GM12878 (cell line): ENCODE data around the gene SOX5. TPM values are rescaled to one million over a fixed set of nuclear protein-coding genes. Genes with fewer than 3 reads are reported as not detected.
A peak's percentile ranks its signal among the peaks of the same experiment; 100 is the strongest.

Source experiments
- ATAC-seq: fragments of 200-7000 bp; cut with Tn5 transposase; 3 replicates; pipeline ENCODE4 v1.9.1; 2020; ENCODE audit warnings: mild to moderate bottlenecking, moderate library complexity
- BruUV-seq: library from RNA; stranded (reverse); fragments of 400-500 nt; replicated peaks from 2 replicates; lab custom pipeline; 2021; lab: Mats Ljungman, UMichigan
- CTCF ChIA-PET: fragments of 300-600 bp; sonication (Branson Sonifier 250); formaldehyde crosslinking; extraction: SDS; loops from one replicate; lab custom pipeline; 2021; ENCODE audit warnings: inconsistent platforms; lab: Yijun Ruan, JAX
- POLR2A ChIA-PET: fragments of 350-600 bp; formaldehyde crosslinking; extraction: SDS; loops from one replicate; lab custom pipeline; 2021; ENCODE audit warnings: inconsistent platforms; lab: Charles Lee
- RAD21 ChIA-PET: fragments of 300-600 bp; sonication (Branson Sonifier 250); formaldehyde crosslinking; loops from one replicate; lab custom pipeline; 2023; ENCODE audit warnings: antibody characterized with exemption; ENCODE audit not compliant: unreplicated experiment; lab: Charles Lee
- SMC1A ChIA-PET: fragments of 300-600 bp; sonication (Branson Sonifier 250); formaldehyde crosslinking; loops from one replicate; lab custom pipeline; 2023; ENCODE audit not compliant: unreplicated experiment, uncharacterized antibody; lab: Charles Lee
- DNase-seq: peaks from one replicate; pipeline ENCODE4 v3.0.0-alpha.2; 2011; ENCODE audit warnings: low read depth, low spot score
- FAIRE-seq: peaks from 3 replicates; lab custom pipeline; 2011; peaks lifted over from hg19 to GRCh38; lab: Jason Lieb, UNC
- H2AFZ ChIP-seq: 2 replicates; pipeline ENCODE4 v1.6.0; 2011; ENCODE audit warnings: low read depth, low read length, control low read depth; ENCODE audit not compliant: control insufficient read depth
- H3K27ac ChIP-seq: 2 replicates; pipeline ENCODE4 v1.5.1; 2011; ENCODE audit warnings: control low read depth; ENCODE audit not compliant: control insufficient read depth, insufficient read depth
- H3K27me3 ChIP-seq, 2 experiments: replicated peaks in 1 of 2; 2 replicates each; pipeline versions ENCODE4 v1.6.0 to v1.6.1; 2011; ENCODE audit warnings: low read length in 1 of 2; ENCODE audit not compliant: control insufficient read depth in 2 of 2, insufficient read depth in 2 of 2
- H3K36me3 ChIP-seq, 2 experiments: 2 replicates each; pipeline ENCODE4 v1.5.1; 2011; ENCODE audit warnings: low read length in 1 of 2; ENCODE audit not compliant: control insufficient read depth in 2 of 2, insufficient read depth in 2 of 2
- H3K4me1 ChIP-seq: 2 replicates; pipeline ENCODE4 v1.6.1; 2011; ENCODE audit warnings: mild to moderate bottlenecking, low read length, moderate library complexity, mixed read lengths; ENCODE audit not compliant: control insufficient read depth, insufficient read depth
- H3K4me2 ChIP-seq: 2 replicates; pipeline ENCODE4 v1.6.0; 2011; ENCODE audit warnings: control low read depth; ENCODE audit not compliant: control insufficient read depth, insufficient read depth
- H3K4me3 ChIP-seq: fragments of 200-600 bp; sonication (generic); 2 replicates; pipeline ENCODE4 v1.5.1; 2016
- H3K79me2 ChIP-seq: 2 replicates; pipeline ENCODE4 v1.6.0; 2011; ENCODE audit warnings: low read length; ENCODE audit not compliant: control insufficient read depth, insufficient read depth
- H3K9ac ChIP-seq: 2 replicates; pipeline ENCODE4 v1.8.0; 2011; ENCODE audit warnings: low read length, control low read depth, mixed read lengths; ENCODE audit not compliant: control insufficient read depth, insufficient read depth
- H3K9me3 ChIP-seq: replicated peaks from 3 replicates; pipeline ENCODE4 v1.5.1; 2011; ENCODE audit warnings: mild to moderate bottlenecking, low read length; ENCODE audit not compliant: control insufficient read depth, insufficient read depth
- H4K20me1 ChIP-seq: 2 replicates; pipeline ENCODE4 v1.6.0; 2011; ENCODE audit not compliant: control insufficient read depth, insufficient read depth
- BRCA1 ChIP-seq: IDR thresholded peaks from 2 replicates; pipeline ENCODE4 v1.6.1; 2011; ENCODE audit warnings: low read depth, low read length, improper control_type of control experiment
- CBX5 ChIP-seq: sonication (generic); IDR thresholded peaks from 2 replicates; pipeline ENCODE4 v1.6.1; 2016; ENCODE audit warnings: low read depth, moderate library complexity, mild to moderate bottlenecking, inconsistent platforms
- GABPA ChIP-seq: IDR thresholded peaks from 2 replicates; pipeline ENCODE4 v1.6.1; 2014; ENCODE audit warnings: antibody characterized with exemption, low read depth, mild to moderate bottlenecking, inconsistent platforms
- HDAC6 ChIP-seq: fragments of 200-600 bp; sonication (generic); IDR thresholded peaks from one replicate; pipeline ENCODE4 v1.8.0; 2017; ENCODE audit warnings: antibody characterized with exemption; ENCODE audit not compliant: unreplicated experiment
- IRF4 ChIP-seq: IDR thresholded peaks from 2 replicates; pipeline ENCODE4 v1.6.1; 2011; ENCODE audit warnings: low read depth, low read length
- NFXL1 ChIP-seq: fragments of 450-650 bp; IDR thresholded peaks from 2 replicates; pipeline ENCODE4 v1.6.1; 2017; ENCODE audit warnings: antibody characterized with exemption, mild to moderate bottlenecking, borderline replicate concordance
- NRF1 ChIP-seq: conservative IDR thresholded peaks from 2 replicates; pipeline ENCODE4 v1.6.1; 2011; ENCODE audit warnings: mild to moderate bottlenecking, low read depth, low read length, improper control_type of control experiment
- PBX3 ChIP-seq: IDR thresholded peaks from 2 replicates; pipeline ENCODE4 v1.6.1; 2011; ENCODE audit warnings: mild to moderate bottlenecking, low read depth, low read length, moderate library complexity; ENCODE audit not compliant: insufficient replicate concordance
- RAD21 ChIP-seq: IDR thresholded peaks from 2 replicates; pipeline ENCODE4 v1.6.1; 2011; ENCODE audit warnings: mild to moderate bottlenecking, low read depth, low read length, moderate library complexity; ENCODE audit not compliant: insufficient read depth
- SUZ12 ChIP-seq: fragments of 200-600 bp; sonication (generic); IDR thresholded peaks from one replicate; pipeline ENCODE4 v1.6.1; 2018; ENCODE audit warnings: antibody characterized with exemption, mild to moderate bottlenecking; ENCODE audit not compliant: unreplicated experiment
- TARDBP ChIP-seq: IDR thresholded peaks from 2 replicates; pipeline ENCODE4 v1.6.1; 2016; ENCODE audit warnings: borderline replicate concordance
- TBL1XR1 ChIP-seq: IDR thresholded peaks from 2 replicates; pipeline ENCODE4 v1.6.1; 2012; ENCODE audit warnings: low read depth, low read length, improper control_type of control experiment
- USF2 ChIP-seq: IDR thresholded peaks from 2 replicates; pipeline ENCODE4 v1.6.1; 2011; ENCODE audit warnings: low read depth, low read length, improper control_type of control experiment, borderline replicate concordance
- YBX1 ChIP-seq: fragments of 450-650 bp; IDR thresholded peaks from 2 replicates; pipeline ENCODE4 v1.6.1; 2016; ENCODE audit warnings: antibody characterized with exemption
- ZNF592 ChIP-seq: fragments of 450-650 bp; IDR thresholded peaks from 2 replicates; pipeline ENCODE4 v1.6.1; 2017; ENCODE audit warnings: mild to moderate bottlenecking, moderate library complexity
- ZZZ3 ChIP-seq: IDR thresholded peaks from 2 replicates; pipeline ENCODE4 v1.6.1; 2011; ENCODE audit warnings: low read depth; ENCODE audit not compliant: control insufficient read depth, insufficient read length
- in situ Hi-C: fragments of 300-500 bp; cut with MboI; formaldehyde crosslinking; loops from 9 replicates; pipeline ENCODE4 v1.14.3; 2018; ENCODE audit warnings: mixed read lengths
- intact Hi-C: fragments of 100-400 bp; cut with micrococcal nuclease; formaldehyde crosslinking; loops from one replicate; pipeline ENCODE4 v1.14.2; 2022; ENCODE audit not compliant: unreplicated experiment
- polyA plus RNA-seq, 11 experiments: library from polyadenylated mRNA; depleted of rRNA in 4 of 11; unstranded in 6 of 11; stranded (reverse) in 5 of 11; fragments of >200 nt; fragmentation: Nextera tagmentation in 4 of 11; fragmentation: Illumina TruSeq in 1 of 11; extraction: Ambion mirVana in 4 of 11; extraction: Trizol in 1 of 11; gene quantifications; 1 replicate in 1 of 11; 2 replicates in 10 of 11; pipeline versions ENCODE4 v1.2.1 to v1.2.3, GENCODE V29; 2011 to 2016; ENCODE audit warnings: inconsistent platforms in 2 of 11, missing spikeins in 2 of 11, low read depth in 1 of 11
- total RNA-seq, 4 experiments: library from RNA; depleted of rRNA in 3 of 4; stranded (reverse); fragments of >200 nt in 3 of 4; fragmentation: Illumina TruSeq in 1 of 4; extraction: Trizol in 1 of 4; gene quantifications; 2 replicates each; pipeline versions ENCODE4 v1.2.1 to v1.2.3, GENCODE V29; 2013 to 2021

SOX5 gene
- total and polyA plus RNA-seq, 10 of the 15 experiments (the other 5 are each of a cell fraction or from before 2014, with no cell fraction given): 0.08 to 1.0 (median 0.24) TPM

- DNase-seq (no peak), FAIRE-seq (no peak), ATAC-seq (peak; percentile 23; the same call in 2 of the 3 replicates)
- H3K4me2 ChIP-seq: no peak overlapping the region
- no peak overlapping the region for H3K9ac ChIP-seq
- H3K36me3 ChIP-seq: no peaks in the 10 kb centered on the region
- intact Hi-C loops: no loop called here
- RAD21 ChIA-PET: no interaction called here
- H4K20me1 ChIP-seq: no peaks in the 10 kb centered on the region
- no peaks in the 10 kb centered on the region for H3K4me1 ChIP-seq
- H2AFZ ChIP-seq: no peak overlapping the region
- H3K27ac ChIP-seq: no peak overlapping the region
- CTCF ChIA-PET: no interaction called here
- POLR2A ChIA-PET: interaction anchor here (0.6 kb wide), 1 partner anchor 21 kb away, joined by 3 read pairs; no protein-coding TSS in a partner anchor
- H3K79me2 ChIP-seq: no peaks in the 10 kb centered on the region
- SMC1A ChIA-PET: no interaction called here
- BruUV-seq: no TSS peak
- H3K9me3 ChIP-seq: no peaks in the 10 kb centered on the region
- peaks cover 0 to 9% of the 10 kb centered on the region in 2 experiments; a peak in 1 of 4 replicates for H3K27me3 ChIP-seq
- in situ Hi-C loops: no loop called here
- no peak overlapping the region for H3K4me3 ChIP-seq
- TF ChIP-seq NFXL1 (no peak), YBX1 (no peak), PBX3 (no peak), ZNF592 (no peak), BRCA1 (no peak), CBX5 (no peak), TARDBP (no peak), GABPA (no peak), SUZ12 (no peak), USF2 (no peak), NRF1 (no peak), HDAC6 (no peak), ZZZ3 (no peak), IRF4 (no peak), TBL1XR1 (no peak), RAD21 (no peak)
Measured at GRCh38 chr12:23954332-23954731, 4.9 kb upstream of the SOX5 start.
